Naive thymus-derived CD4-positive, alpha-beta T cell (primary cell): ENCODE measurements around the gene PDGFC. TPM values are rescaled to one million over a fixed set of nuclear protein-coding genes. Genes with fewer than 3 reads are reported as not detected.

Experiments
- ATAC-seq: fragments of 150-1000 bp; cut with Tn5 transposase; 2 replicates; pipeline ENCODE4 v1.10.0; 2021; ENCODE audit warnings: mild to moderate bottlenecking, moderate library complexity
- CTCF ChIA-PET: fragments of 350-600 bp; sonication (Branson Sonifier 250); formaldehyde crosslinking; loops from one replicate; lab custom pipeline; 2021; ENCODE audit warnings: antibody characterized with exemption; lab: Charles Lee
- POLR2A ChIA-PET: fragments of 350-600 bp; sonication (Branson Sonifier 250); formaldehyde crosslinking; loops from one replicate; lab custom pipeline; 2021; ENCODE audit warnings: antibody characterized with exemption, inconsistent platforms; lab: Charles Lee
- DNase-seq, 9 donors: peaks; one replicate each; pipeline versions ENCODE4 v3.0.0 to v3.0.0-alpha.2; 2020 to 2022; ENCODE audit warnings: mixed read lengths in 1 of 9
- H3K27ac ChIP-seq: one replicate; pipeline ENCODE4 v1.7.0; 2013; ENCODE audit warnings: mild to moderate bottlenecking, low read depth, low read length, moderate library complexity
- H3K27me3 ChIP-seq, 2 donors: one replicate each; pipeline ENCODE4 v1.7.0; 2013; ENCODE audit warnings: low read length in 2 of 2, mild to moderate bottlenecking in 2 of 2, moderate library complexity in 2 of 2; ENCODE audit not compliant: control insufficient read depth in 2 of 2, insufficient read depth in 2 of 2
- H3K36me3 ChIP-seq, 3 experiments: 1 replicate in 2 of 3; 2 replicates in 1 of 3; pipeline ENCODE4 v1.7.0; 2013; ENCODE audit warnings: low read length in 3 of 3, mild to moderate bottlenecking in 3 of 3, moderate library complexity in 1 of 3; ENCODE audit not compliant: insufficient read depth in 3 of 3, control insufficient read depth in 2 of 3
- H3K4me1 ChIP-seq, 2 donors: one replicate each; pipeline ENCODE4 v1.7.0; 2013; ENCODE audit warnings: low read length in 2 of 2, mild to moderate bottlenecking in 2 of 2, moderate library complexity in 1 of 2; ENCODE audit not compliant: control insufficient read depth in 2 of 2, insufficient read depth in 2 of 2
- H3K4me3 ChIP-seq: 2 replicates; pipeline ENCODE4 v1.7.0; 2013; ENCODE audit warnings: mild to moderate bottlenecking, low read length
- H3K9me3 ChIP-seq, 3 experiments: 1 replicate in 2 of 3; 2 replicates in 1 of 3; pipeline ENCODE4 v1.7.0; 2013; ENCODE audit warnings: low read length in 3 of 3; ENCODE audit not compliant: control insufficient read depth in 2 of 3
- H3K27ac Mint-ChIP-seq, 9 donors: one replicate each; pipeline ENCODE4 v1.8.0; 2020 to 2022; ENCODE audit warnings: mixed read lengths in 9 of 9, mild to moderate bottlenecking in 8 of 9, moderate library complexity in 5 of 9, inconsistent platforms in 2 of 9
- H3K27me3 Mint-ChIP-seq, 5 donors: one replicate each; pipeline ENCODE4 v1.8.0; 2021 to 2022; ENCODE audit warnings: mixed read lengths in 5 of 5, mild to moderate bottlenecking in 1 of 5
- H3K36me3 Mint-ChIP-seq, 5 donors: one replicate each; pipeline ENCODE4 v1.8.0; 2020 to 2022; ENCODE audit warnings: mixed read lengths in 5 of 5, mild to moderate bottlenecking in 3 of 5, inconsistent platforms in 1 of 5
- H3K4me1 Mint-ChIP-seq, 7 donors: one replicate each; pipeline ENCODE4 v1.8.0; 2020 to 2022; ENCODE audit warnings: mixed read lengths in 7 of 7, mild to moderate bottlenecking in 3 of 7, inconsistent platforms in 1 of 7
- H3K4me3 Mint-ChIP-seq, 10 donors: one replicate each; pipeline ENCODE4 v1.8.0; 2020 to 2022; ENCODE audit warnings: mild to moderate bottlenecking in 10 of 10, mixed read lengths in 10 of 10, moderate library complexity in 6 of 10, inconsistent platforms in 2 of 10
- H3K9me3 Mint-ChIP-seq, 11 donors: one replicate each; pipeline ENCODE4 v1.8.0; 2020 to 2022; ENCODE audit warnings: mixed read lengths in 11 of 11, mild to moderate bottlenecking in 4 of 11, inconsistent platforms in 1 of 11, moderate library complexity in 1 of 11
- intact Hi-C, 2 donors: fragments of 100-400 bp; cut with micrococcal nuclease; formaldehyde crosslinking; loops; one replicate each; pipeline ENCODE4 v1.15.1; 2023
- polyA plus RNA-seq, 2 donors: library from polyadenylated mRNA; unstranded; fragments of 300-500 nt; fragmentation: Illumina TruSeq; gene quantifications; one replicate each; pipeline ENCODE4 v1.2.3, GENCODE V29; 2021
- total RNA-seq, 6 experiments: library from RNA in 5 of 6; stranded (reverse) in 5 of 6; gene quantifications; 1 replicate in 5 of 6; 2 replicates in 1 of 6; pipeline ENCODE4 v1.2.3 and lab custom pipeline; 2021 to 2026

PDGFC gene
- total and polyA plus RNA-seq, 7 experiments from 2014 or later = 0.19 to 2.0 (median 1.2) TPM; not detected in 4

DNA sequence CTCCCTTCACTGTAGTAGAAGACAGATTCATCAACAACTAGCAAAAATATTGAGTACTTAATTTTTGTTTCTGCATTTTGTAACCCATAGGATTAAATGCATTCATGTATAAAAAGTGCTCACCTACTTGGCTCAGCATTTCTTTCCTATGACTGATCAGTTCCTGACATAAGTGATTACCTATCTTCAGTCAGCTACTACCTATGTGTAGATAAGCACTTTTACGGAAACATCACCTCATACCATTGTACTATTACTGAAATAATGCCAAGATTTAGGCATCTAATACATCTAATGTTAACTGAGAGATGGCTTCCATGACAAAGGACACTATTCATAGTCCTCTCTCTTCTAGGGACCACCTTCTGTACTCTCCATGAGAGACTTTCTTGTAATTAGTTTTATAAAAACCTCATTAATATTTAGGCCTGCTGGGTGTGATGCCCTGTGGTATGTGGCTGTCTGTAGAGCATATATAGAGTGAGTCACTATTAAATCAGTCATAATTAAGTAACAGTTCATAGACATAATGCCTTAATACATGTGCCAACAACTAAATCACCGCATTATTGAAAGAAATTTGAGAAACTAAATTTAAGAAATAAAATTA is 147.0 kb downstream of the PDGFC start:
- H3K27me3 ChIP-seq = no peaks in the 10 kb centered on the region
- H3K27ac ChIP-seq = no peak overlapping the region
- Mint-ChIP-seq H3K27ac (no peak overlapping the region), H3K36me3 (peaks cover 0 to 3% (median 0%) of the 10 kb centered on the region in 5 donors), H3K27me3 (no peaks in the 10 kb centered on the region), H3K4me3 (no peak overlapping the region), H3K9me3 (peaks cover 0 to 7% (median 0%) of the 10 kb centered on the region in 11 donors), H3K4me1 (no peaks in the 10 kb centered on the region)
- ATAC-seq = no peak
- DNase-seq = no peak
- no peak overlapping the region for H3K4me3 ChIP-seq
- ChIA-PET CTCF (no interaction called here), POLR2A (no interaction called here)
- H3K4me1 ChIP-seq = no peaks in the 10 kb centered on the region
- no peaks in the 10 kb centered on the region for H3K36me3 ChIP-seq
- intact Hi-C loops = no loop called here
- no peaks in the 10 kb centered on the region for H3K9me3 ChIP-seq

GRCh38 chr4:156820931-156821330 is 150.7 kb downstream of the PDGFC start:
- H3K27ac ChIP-seq = no peak overlapping the region
- H3K36me3 ChIP-seq = no peaks in the 10 kb centered on the region
- ChIA-PET CTCF (no interaction called here), POLR2A (no interaction called here)
- H3K27ac Mint-ChIP-seq = no peak overlapping the region
- ATAC-seq (no peak), DNase-seq (no peak)
- intact Hi-C loops = no loop called here
- H3K9me3 ChIP-seq = no peaks in the 10 kb centered on the region
- peaks cover 0 to 4% (median 0%) of the 10 kb centered on the region in 5 donors for H3K36me3 Mint-ChIP-seq
- H3K4me1 Mint-ChIP-seq = no peaks in the 10 kb centered on the region
- no peaks in the 10 kb centered on the region for H3K27me3 Mint-ChIP-seq
- H3K27me3 ChIP-seq = no peaks in the 10 kb centered on the region
- H3K4me3 Mint-ChIP-seq = no peak overlapping the region
- no peaks in the 10 kb centered on the region for H3K4me1 ChIP-seq
- peaks cover 0 to 7% (median 0%) of the 10 kb centered on the region in 11 donors for H3K9me3 Mint-ChIP-seq
- H3K4me3 ChIP-seq = no peak overlapping the region

DNA sequence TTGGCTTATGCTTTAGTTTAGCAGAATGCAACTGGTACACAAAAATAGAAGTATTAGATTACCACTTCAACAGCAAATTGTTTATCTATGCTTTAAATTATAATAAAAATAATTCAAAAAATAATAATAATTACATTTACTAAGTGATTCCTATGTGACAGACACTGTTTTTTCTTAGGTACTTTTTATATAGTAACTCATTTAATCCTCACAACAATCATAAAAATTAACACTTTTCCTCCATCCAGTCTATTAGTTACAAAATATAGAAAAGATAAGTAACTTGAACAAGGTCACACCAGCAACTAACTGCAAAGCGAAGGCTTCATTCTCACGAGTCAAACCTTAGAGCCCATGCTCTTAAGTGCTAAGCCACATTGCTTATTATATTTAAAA is 155.2 kb downstream of the PDGFC start:
- H3K4me1 Mint-ChIP-seq = no peaks in the 10 kb centered on the region
- peaks cover 0 to 12% (median 1%) of the 10 kb centered on the region in 11 donors for H3K9me3 Mint-ChIP-seq
- Histone ChIP-seq H3K4me3 (no peak overlapping the region), H3K9me3 (no peaks in the 10 kb centered on the region), H3K27ac (no peak overlapping the region), H3K27me3 (no peaks in the 10 kb centered on the region), H3K4me1 (no peaks in the 10 kb centered on the region), H3K36me3 (no peaks in the 10 kb centered on the region)
- intact Hi-C loops = no loop called here
- peaks cover 0 to 4% (median 0%) of the 10 kb centered on the region in 5 donors for H3K36me3 Mint-ChIP-seq
- DNase-seq (no peak), ATAC-seq (no peak)
- ChIA-PET POLR2A (no interaction called here), CTCF (no interaction called here)
- no peak overlapping the region for H3K27ac Mint-ChIP-seq
- H3K4me3 Mint-ChIP-seq = no peak overlapping the region
- no peaks in the 10 kb centered on the region for H3K27me3 Mint-ChIP-seq

DNA sequence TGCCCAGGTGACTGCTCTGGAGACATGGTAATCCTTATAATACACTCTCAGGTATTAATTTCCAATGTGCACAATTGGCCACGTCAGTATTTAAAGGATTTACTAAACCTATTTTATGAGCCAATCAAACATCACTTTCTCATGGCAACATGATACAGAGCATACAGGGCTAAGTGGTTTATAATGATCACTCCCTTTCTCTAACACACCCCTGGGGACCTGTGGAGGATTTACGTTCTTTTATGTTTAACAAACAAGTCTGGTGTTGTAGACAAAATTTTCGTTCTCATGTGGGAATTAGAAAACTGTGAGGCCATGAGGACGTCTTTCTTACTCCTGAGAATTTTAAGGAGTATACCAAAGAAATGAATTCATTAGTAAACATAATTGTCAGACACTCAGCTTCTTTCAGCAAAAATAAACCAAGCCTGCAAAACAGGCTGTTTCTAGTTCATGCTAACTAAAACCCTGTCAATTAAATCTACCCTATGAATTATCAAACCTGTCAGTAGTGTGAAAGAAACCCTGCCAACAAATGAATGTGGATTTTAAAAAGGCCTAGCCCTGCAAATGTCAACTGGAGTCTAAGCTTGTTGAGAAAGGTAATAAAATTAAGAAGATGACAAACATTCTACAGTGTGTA is 155.8 kb downstream of the PDGFC start:
- Histone ChIP-seq H3K27me3 (no peaks in the 10 kb centered on the region), H3K36me3 (no peaks in the 10 kb centered on the region), H3K9me3 (no peaks in the 10 kb centered on the region), H3K27ac (no peak overlapping the region), H3K4me3 (no peak overlapping the region), H3K4me1 (no peaks in the 10 kb centered on the region)
- ATAC-seq (no peak), DNase-seq (no peak)
- intact Hi-C loops = no loop called here
- H3K27ac Mint-ChIP-seq = no peak overlapping the region
- no peak overlapping the region for H3K4me3 Mint-ChIP-seq
- peaks cover 0 to 4% (median 0%) of the 10 kb centered on the region in 5 donors for H3K36me3 Mint-ChIP-seq
- CTCF ChIA-PET = no interaction called here
- H3K4me1 Mint-ChIP-seq = no peaks in the 10 kb centered on the region
- POLR2A ChIA-PET = no interaction called here
- peaks cover 0 to 12% (median 1%) of the 10 kb centered on the region in 11 donors for H3K9me3 Mint-ChIP-seq
- H3K27me3 Mint-ChIP-seq = no peaks in the 10 kb centered on the region

DNA sequence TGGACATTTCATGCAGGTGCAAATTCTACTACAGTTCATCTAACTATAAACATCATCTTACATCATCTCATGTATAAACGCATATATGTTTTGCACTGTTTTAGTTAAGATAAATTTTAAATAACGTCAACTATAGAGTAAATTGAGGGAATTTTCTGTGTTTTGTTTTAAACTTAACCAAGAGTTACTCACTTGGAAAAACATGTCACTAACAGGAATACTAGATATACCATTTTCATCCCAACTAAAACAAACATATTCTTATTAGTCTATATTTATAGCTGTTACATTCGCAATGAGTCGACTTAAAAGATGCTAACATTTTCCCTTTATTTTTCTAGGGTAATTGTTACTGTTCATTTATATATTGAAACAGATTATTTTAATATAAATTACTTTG is 159.6 kb downstream of the PDGFC start:
- Mint-ChIP-seq H3K27me3 (no peaks in the 10 kb centered on the region), H3K27ac (no peak overlapping the region), H3K4me1 (no peaks in the 10 kb centered on the region), H3K4me3 (no peak overlapping the region), H3K9me3 (peaks cover 0 to 8% (median 0%) of the 10 kb centered on the region in 11 donors), H3K36me3 (no peaks in the 10 kb centered on the region)
- no peak for ATAC-seq
- H3K9me3 ChIP-seq = no peaks in the 10 kb centered on the region
- ChIA-PET POLR2A (no interaction called here), CTCF (no interaction called here)
- H3K4me3 ChIP-seq = no peak overlapping the region
- DNase-seq = no peak
- H3K36me3 ChIP-seq = no peaks in the 10 kb centered on the region
- H3K27me3 ChIP-seq = no peaks in the 10 kb centered on the region
- intact Hi-C loops = no loop called here
- H3K4me1 ChIP-seq = no peaks in the 10 kb centered on the region
- no peak overlapping the region for H3K27ac ChIP-seq

GRCh38 chr4:156811286-156811685 is 160.3 kb downstream of the PDGFC start:
- no peaks in the 10 kb centered on the region for H3K9me3 ChIP-seq
- no peak overlapping the region for H3K4me3 ChIP-seq
- Mint-ChIP-seq H3K9me3 (peaks cover 0 to 8% (median 0%) of the 10 kb centered on the region in 11 donors), H3K36me3 (no peaks in the 10 kb centered on the region), H3K27me3 (no peaks in the 10 kb centered on the region), H3K4me1 (no peaks in the 10 kb centered on the region), H3K4me3 (no peak overlapping the region), H3K27ac (no peak overlapping the region)
- ChIA-PET CTCF (no interaction called here), POLR2A (no interaction called here)
- DNase-seq (no peak), ATAC-seq (no peak)
- H3K36me3 ChIP-seq = no peaks in the 10 kb centered on the region
- no peak overlapping the region for H3K27ac ChIP-seq
- no peaks in the 10 kb centered on the region for H3K4me1 ChIP-seq
- no peaks in the 10 kb centered on the region for H3K27me3 ChIP-seq
- intact Hi-C loops = no loop called here

GRCh38 chr4:156805696-156806095 is 165.9 kb downstream of the PDGFC start:
- DNase-seq (no peak), ATAC-seq (no peak)
- Histone ChIP-seq H3K36me3 (no peaks in the 10 kb centered on the region), H3K9me3 (no peaks in the 10 kb centered on the region), H3K4me3 (no peak overlapping the region), H3K27me3 (no peaks in the 10 kb centered on the region), H3K27ac (no peak overlapping the region), H3K4me1 (no peaks in the 10 kb centered on the region)
- peaks cover 0 to 1% (median 0%) of the 10 kb centered on the region in 11 donors for H3K9me3 Mint-ChIP-seq
- no peak overlapping the region for H3K4me3 Mint-ChIP-seq
- no peaks in the 10 kb centered on the region for H3K4me1 Mint-ChIP-seq
- ChIA-PET CTCF (no interaction called here), POLR2A (no interaction called here)
- no peak overlapping the region for H3K27ac Mint-ChIP-seq
- no peaks in the 10 kb centered on the region for H3K36me3 Mint-ChIP-seq
- H3K27me3 Mint-ChIP-seq = no peaks in the 10 kb centered on the region
- intact Hi-C loops = no loop called here
